ENCODE results near the gene SGPL1. TPM values are rescaled to one million over a fixed set of nuclear protein-coding genes. Genes with fewer than 3 reads are reported as not detected.
A peak's percentile ranks its signal among the peaks of the same experiment; 100 is the strongest.

Gene SGPL1
- polyA plus RNA-seq, 1 donor from 2014 or later = 12.0 TPM

DNA sequence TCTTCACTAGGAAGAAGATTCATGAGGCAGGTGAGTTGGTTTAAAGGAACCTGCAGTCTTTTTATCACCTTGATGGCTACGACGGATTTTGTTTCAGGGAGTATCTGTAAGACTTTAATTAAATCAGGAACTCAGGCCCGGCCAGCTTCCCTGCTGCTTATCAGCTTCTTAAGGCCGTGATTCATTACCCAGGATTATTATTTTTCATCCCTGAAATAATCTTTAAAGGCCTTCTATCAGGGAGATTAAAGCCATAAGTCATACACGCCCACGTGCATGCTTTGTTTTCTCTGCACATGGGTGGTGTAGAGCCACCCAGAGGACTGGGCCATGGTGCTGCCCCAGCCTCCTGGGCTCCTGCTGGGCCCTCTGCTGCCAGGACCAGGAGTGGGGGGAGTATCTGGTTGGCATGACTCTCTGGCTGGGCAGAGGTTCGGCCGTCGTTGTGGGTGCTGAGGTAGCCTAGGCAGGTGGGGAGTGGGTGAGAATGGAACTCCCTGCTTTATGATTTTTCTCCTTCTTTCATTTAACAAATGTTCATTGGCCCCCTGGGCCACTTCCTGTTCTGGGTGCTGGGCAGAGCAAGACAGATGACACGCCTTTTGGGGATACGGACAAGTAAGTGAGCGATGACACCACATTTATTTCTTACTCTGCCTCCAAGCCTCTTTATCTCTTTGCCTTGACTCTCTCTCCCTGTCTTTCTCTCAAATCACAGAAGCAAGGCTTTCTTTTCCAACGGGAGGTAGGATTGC is 111.6 kb downstream of the SGPL1 start:
- Mint-ChIP-seq H3K4me3 (peak overlapping the region in 1 of 4 donors; percentile 6), H3K27ac (no peak overlapping the region), H3K4me1 (peaks cover 2 to 9% (median 4%) of the 10 kb centered on the region in 3 donors), H3K27me3 (peaks cover 7% of the 10 kb centered on the region), H3K36me3 (no peaks in the 10 kb centered on the region), H3K9me3 (no peaks in the 10 kb centered on the region)

DNA sequence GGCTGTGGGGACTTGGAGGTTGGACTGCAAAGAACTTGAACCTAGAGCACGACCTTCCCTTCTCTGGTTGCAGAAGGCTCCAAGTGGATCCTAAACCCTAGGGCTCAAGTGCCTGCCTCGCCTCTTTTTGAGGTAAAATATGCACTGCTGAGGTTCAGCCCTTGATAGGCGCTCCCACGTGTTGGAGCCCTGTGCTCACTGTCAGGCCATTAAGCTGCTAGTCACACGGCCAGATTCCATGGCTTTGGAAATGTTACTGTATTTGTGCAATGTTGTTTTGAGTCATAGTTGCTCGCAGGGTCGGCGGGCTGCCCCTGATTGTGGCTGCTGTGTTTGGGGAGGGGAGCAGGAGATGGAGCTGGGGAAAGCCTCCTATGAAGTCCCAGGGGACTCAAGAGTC is 112.4 kb downstream of the SGPL1 start:
- H3K27ac Mint-ChIP-seq = no peak overlapping the region

DNA sequence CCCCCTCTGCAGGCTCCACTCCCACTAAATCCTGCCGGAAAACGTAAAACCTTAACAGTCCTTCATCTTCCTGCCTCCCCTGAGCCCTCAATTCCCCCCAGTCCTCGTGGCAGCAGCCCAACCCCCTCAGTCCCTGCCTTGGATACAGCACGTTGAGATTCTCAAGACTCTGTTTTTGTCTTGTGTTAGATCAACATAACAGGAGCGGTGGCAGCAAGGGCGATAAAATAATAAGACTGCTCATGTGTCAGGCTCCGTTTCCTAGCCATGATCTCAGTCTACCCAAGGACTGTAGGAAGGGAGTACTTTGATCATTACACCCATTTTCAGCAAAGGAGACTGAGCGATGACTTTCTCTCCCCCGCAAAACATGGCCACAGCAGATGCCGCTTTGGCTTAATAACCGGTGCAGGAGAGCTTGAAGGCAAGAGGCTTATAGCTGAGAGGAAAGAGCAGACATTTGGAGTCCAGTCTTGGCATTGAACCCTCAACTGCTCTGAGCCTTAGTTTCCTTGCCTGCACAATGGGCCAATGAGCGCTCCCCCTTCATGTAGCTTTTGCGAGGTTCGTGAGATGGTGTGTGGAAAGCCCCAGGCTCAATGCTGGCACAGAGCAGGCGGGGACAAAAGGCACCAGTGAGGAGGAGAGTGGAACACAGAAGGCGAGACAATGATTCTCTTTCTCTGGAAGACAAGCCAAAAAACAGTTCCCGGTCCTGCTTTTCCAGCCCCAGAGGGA is 114.7 kb downstream of the SGPL1 start:
- Mint-ChIP-seq H3K4me1 (peaks cover 2 to 7% (median 4%) of the 10 kb centered on the region in 3 donors), H3K27me3 (peaks cover 7% of the 10 kb centered on the region), H3K9me3 (no peaks in the 10 kb centered on the region), H3K27ac (no peak overlapping the region), H3K36me3 (no peaks in the 10 kb centered on the region), H3K4me3 (no peak overlapping the region)

More for the DNA sequence above, 112.4 kb downstream of the SGPL1 start:
- H3K9me3 Mint-ChIP-seq = no peaks in the 10 kb centered on the region
- peaks cover 7% of the 10 kb centered on the region for H3K27me3 Mint-ChIP-seq
- no peak overlapping the region for H3K4me3 Mint-ChIP-seq
- H3K36me3 Mint-ChIP-seq = no peaks in the 10 kb centered on the region
- peaks cover 2 to 9% (median 4%) of the 10 kb centered on the region in 3 donors for H3K4me1 Mint-ChIP-seq

Other genes starting within 250 kb of the SGPL1 start
- 24.3 TPM for gene PRF1, start 213.2 kb upstream of the SGPL1 start, polyA plus RNA-seq
- gene ADAMTS14, start 143.4 kb upstream of the SGPL1 start, polyA plus RNA-seq = not detected
- gene TBATA, start 30.6 kb upstream of the SGPL1 start, polyA plus RNA-seq = not detected
- 27.2 TPM for gene PCBD1, start 72.6 kb downstream of the SGPL1 start, polyA plus RNA-seq

Measured in IgD-negative memory B cell (primary cell).